Measurements from ENCODE around the gene USP13.
A peak's percentile ranks its signal among the peaks of the same experiment; 100 is the strongest.

USP13 gene

GRCh38 chr3:179734497-179735281 lies 81.8 kb downstream of the USP13 start:
- no peak for DNase-seq (ENCODE audit: low read depth, low spot score)

GRCh38 chr3:179735321-179735720 lies 82.5 kb downstream of the USP13 start:
- no peak for DNase-seq (ENCODE audit: low read depth, low spot score)

GRCh38 chr3:179738998-179739397 lies 86.2 kb downstream of the USP13 start:
- DNase-seq (ENCODE audit: low read depth, low spot score): no peak

GRCh38 chr3:179739816-179740594 lies 87.2 kb downstream of the USP13 start:
- DNase-seq (ENCODE audit: low read depth, low spot score): no peak

GRCh38 chr3:179743913-179744312 lies 91.1 kb downstream of the USP13 start:
- DNase-seq (ENCODE audit: low read depth, low spot score): no peak

GRCh38 chr3:179744667-179745066 lies 91.8 kb downstream of the USP13 start:
- no peak for DNase-seq (ENCODE audit: low read depth, low spot score)

- no peak for DNase-seq (ENCODE audit: low read depth, low spot score)
These were observed 92.2 kb downstream of the USP13 start for GRCh38 chr3:179745079-179745478.

GRCh38 chr3:179745716-179746115 lies 92.9 kb downstream of the USP13 start:
- no peak for DNase-seq (ENCODE audit: low read depth, low spot score)

GRCh38 chr3:179750720-179751328 lies 98.0 kb downstream of the USP13 start:
- peak; percentile 51 for DNase-seq (ENCODE audit: low read depth, low spot score)

- peak; percentile 10 for DNase-seq (ENCODE audit: low read depth, low spot score)
These were observed 108.1 kb downstream of the USP13 start for GRCh38 chr3:179760944-179761343.

- peak; percentile 45 for DNase-seq (ENCODE audit: low read depth, low spot score)
These were observed 112.6 kb downstream of the USP13 start for GRCh38 chr3:179765396-179765795.

- DNase-seq (ENCODE audit: low read depth, low spot score): no peak
These were observed 113.7 kb downstream of the USP13 start for GRCh38 chr3:179766416-179767133.

- peak; percentile 73 for DNase-seq (ENCODE audit: low read depth, low spot score)
These were observed 115.2 kb downstream of the USP13 start for GRCh38 chr3:179768080-179768479.

GRCh38 chr3:179769411-179770247 lies 116.8 kb downstream of the USP13 start:
- DNase-seq (ENCODE audit: low read depth, low spot score): no peak

- DNase-seq (ENCODE audit: low read depth, low spot score): no peak
These were observed 119.0 kb downstream of the USP13 start for GRCh38 chr3:179771797-179772196.

- DNase-seq (ENCODE audit: low read depth, low spot score): peak; percentile 9
These were observed 119.5 kb downstream of the USP13 start for GRCh38 chr3:179772297-179772696.

- no peak for DNase-seq (ENCODE audit: low read depth, low spot score)
These were observed 122.7 kb downstream of the USP13 start for GRCh38 chr3:179775416-179776122.

GRCh38 chr3:179782841-179783240 lies 130.0 kb downstream of the USP13 start:
- peak; percentile 34 for DNase-seq (ENCODE audit: low read depth, low spot score)

GRCh38 chr3:179788996-179789395 lies 136.2 kb downstream of the USP13 start:
- DNase-seq (ENCODE audit: low read depth, low spot score): no peak

- no peak for DNase-seq (ENCODE audit: low read depth, low spot score)
These were observed 139.0 kb downstream of the USP13 start for GRCh38 chr3:179791793-179792192.

Data from astrocyte of the hippocampus (primary cell).